Stimulated activated CD8-positive, alpha-beta memory T cell treated with anti-CD3 and anti-CD28 coated beads, Interleukin-15, amount 100 ng/mL, for 1 hour (primary cell): ENCODE data around the gene NCF4.

Experiments
- DNase-seq: peaks from one replicate; pipeline ENCODE4 v3.0.0-alpha.2; 2020; ENCODE audit warnings: low read depth

The NCF4 gene

GRCh38 chr22:36864454-36865215 is 3.8 kb downstream of the NCF4 start:
- DNase-seq, result no peak

- DNase-seq, result no peak
These were observed 4.5 kb downstream of the NCF4 start for GRCh38 chr22:36865346-36865745.

- no peak for DNase-seq
These were observed 6.9 kb downstream of the NCF4 start for GRCh38 chr22:36867695-36868094.

- no peak for DNase-seq
These were observed 7.9 kb downstream of the NCF4 start for GRCh38 chr22:36868546-36869181.

GRCh38 chr22:36870250-36870649 is 9.4 kb downstream of the NCF4 start:
- DNase-seq, result no peak

- no peak for DNase-seq
These were observed 10.9 kb downstream of the NCF4 start for GRCh38 chr22:36871669-36872081.

GRCh38 chr22:36872084-36872483 is 11.3 kb downstream of the NCF4 start:
- DNase-seq, result no peak

GRCh38 chr22:36872866-36873498 is 12.2 kb downstream of the NCF4 start:
- no peak for DNase-seq

- no peak for DNase-seq
These were observed 13.0 kb downstream of the NCF4 start for GRCh38 chr22:36873614-36874308.

GRCh38 chr22:36874309-36874696 is 13.5 kb downstream of the NCF4 start:
- DNase-seq, result no peak

- DNase-seq, result no peak
These were observed 13.9 kb downstream of the NCF4 start for GRCh38 chr22:36874736-36875135.

- DNase-seq, result no peak
These were observed 14.9 kb downstream of the NCF4 start for GRCh38 chr22:36875741-36876140.

- no peak for DNase-seq
These were observed 19.0 kb downstream of the NCF4 start for GRCh38 chr22:36879775-36880174.

GRCh38 chr22:36881504-36882245 is 20.9 kb downstream of the NCF4 start:
- DNase-seq, result no peak

GRCh38 chr22:36884349-36885158 is 23.7 kb downstream of the NCF4 start:
- no peak for DNase-seq

GRCh38 chr22:36885474-36885873 is 24.7 kb downstream of the NCF4 start:
- no peak for DNase-seq

- no peak for DNase-seq
These were observed 25.2 kb downstream of the NCF4 start for GRCh38 chr22:36886016-36886415.

- DNase-seq, result no peak
These were observed 26.4 kb downstream of the NCF4 start for GRCh38 chr22:36887162-36887561.

- no peak for DNase-seq
These were observed 30.8 kb downstream of the NCF4 start for GRCh38 chr22:36891646-36892045.

GRCh38 chr22:36892292-36892691 is 31.5 kb downstream of the NCF4 start:
- no peak for DNase-seq

- DNase-seq, result no peak
These were observed 32.5 kb downstream of the NCF4 start for GRCh38 chr22:36893262-36893661.
